MV-4-11 (cell line): Measurements from ENCODE around the gene DOC2A.
"Not testable (repeated sequence)": the region's sequence is repeated elsewhere in the genome, so short reads cannot be mapped to it uniquely, and the experiment has no call there.

Experiments used
- DNase-seq: peaks from one replicate; lab custom pipeline; 2025; lab: John Stamatoyannopoulos, UW

Gene DOC2A

GRCh38 chr16:29973384-29974246 is 37.2 kb downstream of the DOC2A start, which contains the start of gene TAOK2:
TAOK2 (plus strand) TSS chr16:29973868; CDS start chr16:29977773, 3,905 bp downstream.
- peak; percentile 99 for DNase-seq

GRCh38 chr16:29972992-29973383 is 37.8 kb downstream of the DOC2A start:
- no peak for DNase-seq

GRCh38 chr16:29972500-29972899 is 38.3 kb downstream of the DOC2A start:
- no peak for DNase-seq

DNA sequence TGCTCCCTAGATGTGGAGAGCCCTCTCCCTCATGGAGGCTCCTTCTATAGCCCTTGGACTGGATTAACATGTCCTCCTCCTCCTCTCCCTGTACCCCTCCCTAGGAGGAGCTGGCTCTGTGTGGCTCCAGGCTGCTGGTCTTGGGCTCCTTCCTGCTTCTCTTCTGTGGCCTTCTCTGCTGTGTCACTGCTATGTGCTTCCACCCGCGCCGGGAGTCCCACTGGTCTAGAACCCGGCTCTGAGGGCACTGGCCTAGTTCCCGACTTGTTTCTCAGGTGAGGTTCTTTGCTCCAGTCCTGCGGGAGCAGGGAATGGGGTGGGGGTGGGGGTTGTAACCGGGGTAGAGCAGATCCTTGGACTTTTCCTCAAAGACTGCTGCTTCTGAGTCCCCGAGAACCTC is 39.5 kb downstream of the DOC2A start:
- DNase-seq = no peak

DNA sequence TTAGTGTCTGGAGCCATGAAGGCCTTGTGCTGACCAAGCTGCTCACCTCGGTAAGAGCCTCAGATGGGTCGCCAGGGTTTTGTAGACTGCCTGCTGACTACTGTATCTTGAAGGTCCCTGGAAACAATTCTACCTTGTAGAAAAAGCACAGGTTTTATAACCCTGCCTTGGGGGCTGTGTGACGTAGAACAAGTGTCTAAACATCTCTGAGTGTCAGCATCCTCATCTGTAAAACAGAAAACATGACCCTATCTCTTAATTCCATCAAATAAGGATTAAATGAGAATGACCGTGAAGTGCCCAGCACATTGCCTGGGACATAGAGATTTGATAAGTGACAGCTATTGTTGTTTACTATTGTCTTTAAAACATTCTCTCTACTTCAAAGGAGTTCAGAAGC is 42.6 kb downstream of the DOC2A start:
- no peak for DNase-seq

GRCh38 chr16:29963021-29963743 is 47.6 kb downstream of the DOC2A start:
- DNase-seq = no peak

GRCh38 chr16:29962344-29962994 is 48.4 kb downstream of the DOC2A start:
- peak; percentile 56 for DNase-seq

- DNase-seq = peak; percentile 88
Measured at GRCh38 chr16:29961479-29962343, 49.1 kb downstream of the DOC2A start, which contains the start of gene TMEM219. TMEM219 (plus strand) TSS chr16:29962079; CDS start chr16:29963144, 1,065 bp downstream.

DNA sequence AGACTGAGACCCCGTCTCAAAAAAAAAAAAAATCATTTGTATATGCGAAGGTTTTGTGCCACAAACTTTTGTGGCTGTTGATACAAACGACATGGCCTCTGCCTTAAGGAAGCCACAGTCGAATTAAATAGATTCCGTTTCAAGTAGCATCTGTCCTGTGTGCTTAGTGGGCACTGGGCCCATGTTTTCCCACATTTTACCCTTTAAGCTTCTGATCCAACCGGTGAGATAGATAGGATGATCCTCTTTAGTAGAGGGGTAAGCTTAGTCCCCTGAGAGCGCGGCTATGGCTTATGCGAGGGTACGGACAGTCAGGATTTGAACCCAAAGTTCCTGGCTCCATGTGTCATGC is 49.7 kb downstream of the DOC2A start:
- DNase-seq = no peak

- not testable (repeated sequence) for DNase-seq
Measured at GRCh38 chr16:29959821-29960220, 51.0 kb downstream of the DOC2A start.

DNA sequence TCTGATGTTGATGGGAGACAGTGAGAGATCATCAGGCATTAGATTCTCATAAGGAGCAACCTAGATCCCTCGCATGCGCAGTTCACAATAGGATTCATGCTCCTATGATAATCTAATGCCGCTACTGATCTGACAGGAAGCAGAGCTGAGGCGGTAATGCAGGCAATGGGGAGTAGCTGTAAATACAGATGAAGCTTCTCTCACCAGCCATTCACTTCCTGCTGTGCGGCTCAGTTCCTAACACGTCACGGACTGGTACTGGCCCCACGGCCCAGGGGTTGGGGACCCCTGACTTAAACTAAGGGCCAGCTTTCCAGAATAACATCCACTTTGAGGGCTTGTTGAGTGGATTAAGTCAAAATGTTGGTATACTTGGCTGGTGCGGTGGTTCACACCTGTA is 51.5 kb downstream of the DOC2A start:
- no peak for DNase-seq

GRCh38 chr16:29958756-29959155 is 52.1 kb downstream of the DOC2A start:
- DNase-seq = no peak
